ENCODE measurements around the gene ESPN.
A peak's percentile ranks its signal among the peaks of the same experiment; 100 is the strongest.

Gene ESPN

GRCh38 chr1:6483017-6483760 lies 58.6 kb downstream of the ESPN start:
- TF ChIP-seq JUND (IDR thresholded peaks at IDR 0.05; ENCODE audit: low read depth): no peak
- in situ Hi-C loops (cut with HindIII; ENCODE audit: low pct_unique_long_range_greater_than_20kb, low sequenced_read_pairs): no loop called here
- peak; percentile 73 to 90 for DNase-seq (ENCODE audit: low read depth in 1 of 2, low spot score in 1 of 2)

DNA sequence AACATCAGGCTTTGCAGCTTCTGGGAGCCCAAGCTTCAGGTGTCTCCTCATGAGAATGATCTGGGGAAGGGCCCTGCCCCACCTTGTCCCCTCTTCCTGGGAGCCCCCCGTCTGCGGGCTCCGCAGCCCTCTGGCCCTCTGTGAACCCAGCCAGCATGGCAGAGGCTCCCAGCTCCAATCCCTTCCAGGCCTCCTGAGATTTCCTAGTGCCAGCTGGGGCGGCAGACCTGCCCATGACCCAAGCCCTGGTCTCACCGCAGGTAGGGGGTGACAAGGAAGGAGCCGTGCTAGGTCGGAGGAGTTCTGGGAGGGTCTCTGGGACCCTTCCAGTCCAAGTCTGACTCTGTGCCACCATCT lies 59.2 kb downstream of the ESPN start:
- in situ Hi-C loops (cut with HindIII; ENCODE audit: low pct_unique_long_range_greater_than_20kb, low sequenced_read_pairs): no loop called here
- no peak for TF ChIP-seq JUND (IDR thresholded peaks at IDR 0.05; ENCODE audit: low read depth)
- no peak for DNase-seq (ENCODE audit: low read depth in 1 of 2, low spot score in 1 of 2)

GRCh38 chr1:6484826-6485167 lies 60.2 kb downstream of the ESPN start:
- TF ChIP-seq JUND (IDR thresholded peaks at IDR 0.05; ENCODE audit: low read depth): no peak
- in situ Hi-C loops (cut with HindIII; ENCODE audit: low pct_unique_long_range_greater_than_20kb, low sequenced_read_pairs): no loop called here
- no peak for DNase-seq (ENCODE audit: low read depth in 1 of 2, low spot score in 1 of 2)

GRCh38 chr1:6485168-6486101 lies 60.9 kb downstream of the ESPN start:
- no peak for TF ChIP-seq JUND (IDR thresholded peaks at IDR 0.05; ENCODE audit: low read depth)
- DNase-seq (ENCODE audit: low read depth in 1 of 2, low spot score in 1 of 2): no peak
- in situ Hi-C loops (cut with HindIII; ENCODE audit: low pct_unique_long_range_greater_than_20kb, low sequenced_read_pairs): no loop called here

DNA sequence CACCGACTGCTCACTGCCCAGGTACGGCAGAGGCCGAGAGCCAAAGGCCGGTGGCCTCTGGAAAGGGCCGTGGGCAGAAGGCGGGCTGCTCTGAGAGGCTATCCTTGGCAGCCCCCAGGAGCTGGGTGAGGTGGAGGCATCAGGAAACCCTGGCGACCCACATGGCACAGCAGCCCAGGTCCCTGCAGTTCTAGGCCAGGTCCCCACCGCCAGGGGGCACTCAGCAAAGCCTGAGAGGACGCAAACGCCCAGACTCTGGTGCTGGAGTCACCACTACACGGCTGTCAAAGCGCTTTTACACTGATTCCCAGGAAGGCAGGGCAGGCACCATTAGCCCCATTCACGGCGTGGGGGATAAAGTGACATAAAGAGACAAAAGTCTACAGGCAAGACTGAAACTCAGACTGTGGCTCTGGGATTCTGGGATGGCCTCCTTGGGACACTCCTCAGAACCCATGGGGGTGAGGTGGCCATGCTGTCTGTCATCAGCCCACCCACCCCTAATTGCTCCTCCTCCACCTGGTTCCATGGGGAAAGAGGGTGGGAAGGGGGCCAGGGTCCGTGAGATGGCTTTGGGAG lies 61.9 kb downstream of the ESPN start:
- TF ChIP-seq JUND (IDR thresholded peaks at IDR 0.05; ENCODE audit: low read depth): no peak
- peak; percentile 86 to 87 for DNase-seq (ENCODE audit: low read depth in 1 of 2, low spot score in 1 of 2)
- in situ Hi-C loops (cut with HindIII; ENCODE audit: low pct_unique_long_range_greater_than_20kb, low sequenced_read_pairs): no loop called here

GRCh38 chr1:6487804-6488484 lies 63.4 kb downstream of the ESPN start:
- DNase-seq (ENCODE audit: low read depth in 1 of 2, low spot score in 1 of 2): no peak
- in situ Hi-C loops (cut with HindIII; ENCODE audit: low pct_unique_long_range_greater_than_20kb, low sequenced_read_pairs): no loop called here
- TF ChIP-seq JUND (IDR thresholded peaks at IDR 0.05; ENCODE audit: low read depth): no peak

- in situ Hi-C loops (cut with HindIII; ENCODE audit: low pct_unique_long_range_greater_than_20kb, low sequenced_read_pairs): no loop called here
- no peak for DNase-seq (ENCODE audit: low read depth in 1 of 2, low spot score in 1 of 2)
- TF ChIP-seq JUND (IDR thresholded peaks at IDR 0.05; ENCODE audit: low read depth): no peak
These were observed 64.2 kb downstream of the ESPN start for GRCh38 chr1:6488602-6489382.

DNA sequence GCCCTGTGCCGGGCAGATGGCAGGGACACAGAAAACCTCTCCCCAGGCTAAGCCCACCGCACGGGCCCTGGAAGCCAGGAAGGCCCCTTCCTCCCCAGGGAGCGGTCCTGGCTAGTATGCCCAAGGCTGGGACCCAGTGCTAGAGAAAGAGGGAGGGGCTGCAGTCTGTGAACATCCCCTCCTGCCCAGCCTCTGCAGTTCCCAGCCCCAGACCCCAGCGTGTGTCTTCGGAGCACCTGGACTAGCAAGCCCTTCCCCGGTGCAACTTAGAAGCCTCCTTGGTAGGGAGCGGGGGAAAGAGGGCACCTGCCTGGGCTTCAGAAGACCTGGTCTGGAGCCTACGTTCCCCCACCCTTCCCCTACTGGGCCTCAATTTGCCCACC lies 64.8 kb downstream of the ESPN start:
- in situ Hi-C loops (cut with HindIII; ENCODE audit: low pct_unique_long_range_greater_than_20kb, low sequenced_read_pairs): no loop called here
- DNase-seq (ENCODE audit: low read depth in 1 of 2, low spot score in 1 of 2): no peak
- no peak for TF ChIP-seq JUND (IDR thresholded peaks at IDR 0.05; ENCODE audit: low read depth)

- in situ Hi-C loops (cut with HindIII; ENCODE audit: low pct_unique_long_range_greater_than_20kb, low sequenced_read_pairs): no loop called here
- DNase-seq (ENCODE audit: low read depth in 1 of 2, low spot score in 1 of 2): peak; percentile 66 to 74
These were observed 65.2 kb downstream of the ESPN start for GRCh38 chr1:6489799-6490180.

DNA sequence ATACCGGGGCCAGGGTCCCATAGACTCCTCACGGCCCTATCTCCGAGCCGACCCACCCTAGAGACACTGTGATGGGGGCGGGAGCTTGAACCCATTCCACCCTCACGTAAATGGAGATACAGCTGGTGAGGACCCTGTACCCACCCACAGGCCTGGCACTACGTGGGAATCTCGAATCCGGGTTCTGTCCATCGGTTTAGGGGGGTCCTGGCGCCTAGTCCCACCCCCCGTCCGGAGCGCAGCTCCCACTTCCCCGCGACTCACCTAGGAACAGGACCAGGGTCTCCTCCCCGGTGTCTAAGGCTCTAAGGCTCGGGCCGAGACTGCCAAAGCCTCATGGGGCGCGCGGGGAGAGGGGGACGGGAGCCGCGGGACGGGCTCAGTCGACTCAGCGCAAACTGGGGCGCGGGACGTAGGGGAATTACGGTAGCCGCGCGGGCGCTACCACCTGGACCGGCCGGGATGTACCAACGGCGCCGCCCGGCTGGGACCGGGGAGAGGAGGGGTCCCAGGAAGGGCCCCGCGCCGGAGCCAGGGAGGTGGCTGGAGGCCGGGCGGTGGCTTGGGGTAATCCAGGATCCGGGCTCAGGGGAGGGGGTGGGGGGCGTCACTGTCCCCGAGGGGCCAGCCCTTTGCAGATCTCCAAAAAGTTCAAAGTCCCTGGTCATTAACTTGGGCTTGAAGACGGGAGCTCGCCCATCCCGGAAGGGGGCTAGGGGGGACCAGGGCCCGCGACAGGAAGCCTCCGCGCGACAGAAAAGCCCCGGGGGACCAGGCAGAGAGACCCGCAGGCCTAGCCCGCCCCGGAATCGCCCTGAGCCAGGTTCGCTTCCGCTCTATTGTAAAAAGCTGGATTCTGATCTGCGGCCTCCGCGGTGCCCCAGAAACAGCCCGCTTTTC lies 65.9 kb downstream of the ESPN start:
- peak; percentile 59 to 82 for DNase-seq (ENCODE audit: low read depth in 1 of 2, low spot score in 1 of 2)
- in situ Hi-C loops (cut with HindIII; ENCODE audit: low pct_unique_long_range_greater_than_20kb, low sequenced_read_pairs): no loop called here
- TF ChIP-seq JUND (IDR thresholded peaks at IDR 0.05; ENCODE audit: low read depth): no peak

More at GRCh38 chr1:6489799-6490180, 65.2 kb downstream of the ESPN start:
- TF ChIP-seq JUND (IDR thresholded peaks at IDR 0.05; ENCODE audit: low read depth): no peak

DNA sequence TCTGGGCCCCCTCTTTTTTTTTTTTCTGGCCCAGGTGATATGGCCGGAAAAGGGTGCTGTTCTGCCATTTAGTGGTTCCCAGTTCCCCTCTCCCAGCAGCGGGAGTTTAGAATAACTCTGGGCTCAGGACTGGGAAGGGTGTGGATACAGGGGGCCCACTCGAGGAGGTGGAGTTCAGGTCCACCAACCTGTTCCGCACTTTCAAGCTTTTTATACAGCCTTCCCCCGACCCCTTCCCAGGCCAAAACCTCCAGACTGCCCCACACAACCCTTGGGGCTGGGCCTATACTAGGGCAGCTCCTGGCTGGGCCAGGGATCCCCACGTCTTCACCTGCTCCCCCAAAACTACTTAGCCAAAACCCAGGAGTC lies 66.5 kb downstream of the ESPN start:
- no peak for TF ChIP-seq JUND (IDR thresholded peaks at IDR 0.05; ENCODE audit: low read depth)

More for the DNA sequence above, 66.5 kb downstream of the ESPN start:
- in situ Hi-C loops (cut with HindIII; ENCODE audit: low pct_unique_long_range_greater_than_20kb, low sequenced_read_pairs): no loop called here
- DNase-seq (ENCODE audit: low read depth in 1 of 2, low spot score in 1 of 2): no peak
